Raji (cell line): ENCODE results near the gene RNF130.

Source experiments
- POLR2A ChIP-seq: IDR thresholded peaks from 2 replicates; pipeline ENCODE4 v1.6.1; 2011; ENCODE audit warnings: low read depth, low read length, control low read depth; ENCODE audit not compliant: insufficient read depth

The RNF130 gene

GRCh38 chr5:180034564-180034963, 37.0 kb downstream of the RNF130 start:
- no peak for TF ChIP-seq POLR2A

DNA sequence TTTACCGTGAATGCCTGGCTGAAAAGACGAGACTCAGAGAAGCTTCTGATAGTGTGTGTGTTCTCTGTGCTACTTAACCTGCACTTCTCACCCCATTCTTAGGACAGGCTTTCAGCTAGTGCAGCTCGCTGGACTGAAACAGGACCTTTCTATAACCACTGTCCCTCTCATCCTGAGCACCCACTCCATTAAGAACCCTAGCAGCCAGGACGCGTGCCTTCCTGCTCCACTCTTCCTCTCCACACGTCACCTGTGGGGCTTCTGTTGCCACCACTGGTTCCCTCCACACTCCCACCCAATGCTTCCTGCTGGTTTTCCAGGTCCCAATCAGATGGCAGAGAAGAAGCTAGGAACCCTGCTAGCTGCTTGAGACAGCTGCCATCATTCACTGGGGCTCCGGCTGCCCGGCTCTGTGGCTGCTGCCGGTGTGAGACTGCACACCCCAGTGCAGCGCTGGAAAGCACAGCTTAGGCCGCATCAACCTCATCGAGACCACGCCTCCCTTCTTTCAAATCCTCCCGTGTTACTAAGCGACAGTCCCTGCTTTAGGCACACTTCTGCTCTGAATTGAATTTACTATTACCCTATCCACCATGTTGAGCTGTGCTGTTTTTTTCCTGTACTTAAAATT, 44.0 kb downstream of the RNF130 start:
- TF ChIP-seq POLR2A, result no peak

GRCh38 chr5:180026734-180027458, 44.7 kb downstream of the RNF130 start:
- no peak for TF ChIP-seq POLR2A

GRCh38 chr5:180026320-180026719, 45.2 kb downstream of the RNF130 start:
- TF ChIP-seq POLR2A, result no peak

- no peak for TF ChIP-seq POLR2A
These were observed 49.7 kb downstream of the RNF130 start for GRCh38 chr5:180021900-180022299.

GRCh38 chr5:180020176-180020575, 51.4 kb downstream of the RNF130 start:
- no peak for TF ChIP-seq POLR2A

DNA sequence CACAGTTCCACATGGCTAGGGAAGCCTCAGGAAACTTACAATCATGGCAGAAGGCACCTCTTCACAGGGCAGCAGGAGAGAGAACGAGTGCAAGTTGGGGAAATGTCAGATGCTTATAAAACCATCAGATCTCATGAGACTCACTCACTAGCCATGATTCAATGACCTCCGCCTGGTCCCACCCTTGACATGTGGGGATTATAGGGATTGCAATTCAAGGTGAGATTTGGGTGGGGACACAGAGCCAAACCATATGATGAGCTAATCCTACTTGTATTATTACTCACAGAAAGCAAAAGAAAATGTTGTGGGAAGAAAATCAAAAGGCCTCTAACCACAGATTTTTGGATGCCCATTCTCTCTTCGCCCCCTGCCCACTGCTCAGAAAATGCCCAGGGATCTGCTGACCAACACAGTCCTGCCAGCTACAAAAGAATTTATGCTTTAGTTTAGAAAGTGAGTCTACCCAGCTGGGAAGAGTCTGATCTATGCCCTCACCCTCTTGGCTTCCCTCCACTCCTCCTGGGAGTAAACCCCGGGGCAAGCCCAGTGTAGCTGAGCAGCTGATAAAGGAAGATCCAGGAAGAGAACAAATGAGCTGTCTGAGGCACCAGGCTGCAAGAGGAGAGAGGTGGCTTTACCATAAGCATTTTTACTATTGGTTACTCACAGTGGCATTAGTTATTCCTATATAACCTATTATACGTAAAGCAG, 53.1 kb downstream of the RNF130 start:
- no peak for TF ChIP-seq POLR2A

DNA sequence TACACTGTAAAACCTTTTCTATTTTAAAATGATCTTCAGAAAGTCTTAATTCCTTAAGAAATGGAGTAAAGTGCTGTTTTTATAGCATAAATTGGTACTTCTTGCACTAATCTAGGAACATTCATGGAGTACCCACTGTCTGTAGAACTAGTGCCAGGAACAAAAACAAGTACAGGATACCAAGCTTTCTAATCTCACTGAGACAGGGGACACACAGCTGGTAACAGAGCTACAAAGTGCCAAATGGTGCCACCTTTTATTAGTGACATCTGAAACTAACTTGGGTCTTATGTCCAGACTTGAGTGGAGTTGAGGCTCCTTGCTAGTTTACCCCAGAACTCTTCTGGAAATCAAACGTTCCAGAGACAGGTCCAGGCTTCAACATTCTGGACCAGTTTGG, 57.9 kb downstream of the RNF130 start:
- no peak for TF ChIP-seq POLR2A

DNA sequence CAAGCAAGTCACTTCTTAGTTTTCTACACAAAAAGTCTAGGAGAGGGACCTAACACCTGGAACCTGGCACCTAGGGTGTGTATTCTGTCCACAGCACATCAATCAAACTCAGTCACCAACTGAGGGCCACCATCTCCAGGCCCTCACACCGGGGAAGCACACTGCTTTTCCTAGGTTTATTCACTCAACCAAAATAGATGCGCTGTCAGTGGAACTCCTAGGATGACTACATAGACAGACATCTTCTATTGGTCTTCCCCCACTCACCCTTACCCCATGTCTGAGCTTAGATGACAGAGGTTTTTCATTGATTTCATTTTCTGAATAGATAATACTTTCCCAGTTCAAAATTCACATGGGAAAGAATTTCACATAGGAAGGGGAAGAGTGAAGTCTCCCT, 59.2 kb downstream of the RNF130 start:
- TF ChIP-seq POLR2A, result no peak

GRCh38 chr5:180010636-180011035, 60.9 kb downstream of the RNF130 start:
- no peak for TF ChIP-seq POLR2A

- TF ChIP-seq POLR2A, result no peak
These were observed 62.0 kb downstream of the RNF130 start for GRCh38 chr5:180009581-180009980.

DNA sequence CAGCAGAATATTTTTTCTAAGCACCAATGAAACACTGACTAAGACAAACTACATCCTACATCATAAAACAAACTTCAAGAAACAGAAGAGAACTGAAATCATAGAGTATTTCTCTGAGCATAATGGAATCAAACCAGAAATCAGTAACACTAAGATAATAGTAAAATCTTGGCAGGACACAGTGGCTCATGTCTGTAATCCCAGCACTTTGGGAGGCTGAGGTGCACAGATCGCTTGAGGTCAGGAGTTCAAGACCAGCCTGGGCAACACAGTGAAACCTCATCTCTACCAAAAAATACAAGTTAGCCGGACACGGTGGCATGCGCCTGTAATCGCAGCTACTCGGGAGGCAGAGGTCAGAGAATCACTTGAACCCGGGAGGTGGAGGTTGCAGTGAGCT, 63.1 kb downstream of the RNF130 start:
- TF ChIP-seq POLR2A, result no peak

- TF ChIP-seq POLR2A, result no peak
These were observed 64.0 kb downstream of the RNF130 start for GRCh38 chr5:180007582-180007981.

DNA sequence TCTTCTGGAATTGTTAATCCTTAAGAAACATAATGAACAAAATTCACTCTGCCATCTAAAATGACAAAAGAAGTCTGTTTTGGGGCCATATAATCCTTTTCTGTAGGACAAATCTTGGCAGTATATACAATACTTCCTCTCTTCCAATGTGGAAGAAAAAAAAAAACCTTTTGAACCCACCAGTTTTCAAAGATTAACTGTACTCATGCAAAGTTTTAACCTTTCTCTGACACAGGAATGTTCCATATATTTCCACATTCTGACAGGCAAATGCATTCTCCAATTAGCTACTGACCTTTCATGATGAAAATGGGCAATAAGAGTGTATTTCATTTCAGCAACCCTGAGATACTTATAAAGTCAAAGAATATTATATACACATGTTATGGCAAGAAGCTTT, 65.4 kb downstream of the RNF130 start:
- TF ChIP-seq POLR2A, result no peak

DNA sequence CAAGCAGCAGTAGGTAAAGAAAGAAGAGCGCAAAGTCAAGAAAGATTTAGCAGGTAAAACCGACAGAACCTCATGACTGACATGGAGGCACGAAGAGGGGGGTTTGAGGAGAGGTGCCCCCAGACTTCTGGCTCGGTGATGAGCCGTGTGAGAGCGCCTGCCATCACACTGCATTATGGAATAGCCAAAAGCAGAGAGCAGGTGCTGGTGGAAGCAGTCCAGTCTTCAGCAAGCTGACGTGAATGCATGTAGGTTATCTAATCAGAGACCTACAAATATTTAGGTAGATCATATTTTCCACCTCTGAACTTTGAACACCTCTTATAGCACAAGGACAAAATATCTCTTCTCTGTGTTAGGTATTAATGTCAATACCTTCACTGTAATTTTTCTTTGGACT, 68.4 kb downstream of the RNF130 start:
- TF ChIP-seq POLR2A, result no peak

GRCh38 chr5:180001742-180002141, 69.8 kb downstream of the RNF130 start:
- TF ChIP-seq POLR2A, result no peak
